IPS DF 19.7 (cell line): Measurements from ENCODE around the gene VPS54.
A peak's percentile ranks its signal among the peaks of the same experiment; 100 is the strongest.
"Not testable (repeated sequence)": the region's sequence is repeated elsewhere in the genome, so short reads cannot be mapped to it uniquely, and the experiment has no call there.

ENCODE experiments used
- DNase-seq: peaks from one replicate; pipeline ENCODE4 v3.0.0-alpha.2; 2013; ENCODE audit warnings: low read depth, low spot score

VPS54 gene

GRCh38 chr2:63874204-63875130, 144.8 kb downstream of the VPS54 start:
- no peak for DNase-seq

DNA sequence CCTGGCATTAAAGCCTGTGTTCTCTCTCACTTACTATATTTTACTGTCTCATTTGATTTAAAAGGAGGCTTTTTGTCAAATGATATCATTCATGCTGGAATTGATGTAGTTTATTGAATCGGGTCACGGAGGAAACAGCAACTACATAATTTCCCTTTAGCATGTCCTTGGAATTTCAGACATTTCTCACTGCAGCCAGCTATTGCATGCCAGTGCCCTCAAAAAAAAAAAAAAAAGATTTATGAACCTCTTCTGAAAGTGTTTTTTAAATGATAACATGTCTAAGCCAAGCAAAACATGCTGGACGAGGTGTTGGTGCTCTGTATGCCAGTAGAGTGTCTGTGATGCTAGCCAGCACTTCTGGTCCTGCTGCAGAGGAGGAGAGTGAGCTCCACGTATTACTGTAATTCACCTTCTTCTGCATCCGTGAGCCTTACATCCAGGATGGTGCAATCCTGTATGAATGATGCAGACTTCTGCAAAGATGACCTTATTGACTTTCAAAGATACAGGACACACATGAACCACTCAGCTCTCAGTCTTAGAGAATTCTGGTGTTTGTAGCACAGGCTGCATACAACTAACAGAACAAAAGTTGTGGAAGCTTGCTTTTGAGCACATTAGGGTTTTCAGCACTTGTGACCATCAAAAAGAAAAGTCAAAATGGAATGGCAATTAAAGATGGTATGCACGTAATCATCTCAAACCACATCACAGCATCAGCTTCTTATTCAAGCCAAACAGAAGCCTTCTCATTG, 146.5 kb downstream of the VPS54 start:
- DNase-seq, result no peak

GRCh38 chr2:63871864-63872263, 147.4 kb downstream of the VPS54 start:
- no peak for DNase-seq

DNA sequence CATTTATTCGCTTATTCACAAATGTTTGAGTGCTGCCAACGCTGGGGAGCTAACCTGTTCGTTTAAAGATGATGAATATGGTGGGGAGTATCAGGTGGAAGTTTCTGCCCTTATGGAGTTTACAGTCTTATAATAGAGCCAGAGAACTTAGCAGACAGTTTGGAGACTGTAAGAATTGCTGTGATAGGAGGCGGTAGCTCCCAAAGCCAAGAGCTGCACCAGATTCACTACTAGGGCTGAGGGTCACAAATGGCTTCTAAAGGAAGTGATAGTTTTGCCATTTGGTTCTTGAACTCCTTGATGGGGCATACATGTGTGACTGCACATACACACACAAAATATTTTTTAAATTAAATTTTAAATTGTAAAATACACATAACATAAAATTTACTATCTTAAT, 148.5 kb downstream of the VPS54 start:
- DNase-seq, result no peak

GRCh38 chr2:63866009-63866709, 153.1 kb downstream of the VPS54 start:
- DNase-seq, result no peak

DNA sequence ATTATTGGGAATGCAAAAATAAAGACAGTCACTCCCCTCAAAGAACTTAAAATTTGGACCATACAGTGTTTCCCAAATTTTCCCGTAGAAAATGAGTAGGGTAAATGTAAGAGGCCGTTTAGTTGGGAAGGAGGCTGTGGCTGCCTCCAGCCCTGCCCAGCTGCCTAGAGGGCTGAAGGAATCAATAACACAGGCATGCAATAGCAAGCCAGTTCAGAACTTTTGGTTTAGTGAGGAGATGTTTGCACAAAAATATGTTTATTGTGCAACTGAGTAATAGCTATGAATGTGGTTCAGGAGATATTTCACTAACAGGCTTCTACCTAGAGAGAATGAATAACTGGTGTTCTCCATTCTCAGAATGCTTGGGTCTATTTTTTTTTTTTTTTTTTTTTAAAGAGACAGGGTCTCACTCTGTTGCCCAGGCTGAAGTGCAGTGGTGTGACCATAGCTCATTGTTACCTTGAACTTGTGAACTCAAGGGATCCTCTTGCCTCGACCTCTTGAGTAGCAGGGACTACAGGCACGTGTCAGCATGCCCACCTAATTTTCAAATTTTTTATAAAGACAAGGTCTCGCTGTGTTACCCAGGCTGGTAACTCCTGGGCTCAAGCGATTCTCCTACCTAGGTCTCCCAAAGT, 153.9 kb downstream of the VPS54 start:
- DNase-seq, result no peak

DNA sequence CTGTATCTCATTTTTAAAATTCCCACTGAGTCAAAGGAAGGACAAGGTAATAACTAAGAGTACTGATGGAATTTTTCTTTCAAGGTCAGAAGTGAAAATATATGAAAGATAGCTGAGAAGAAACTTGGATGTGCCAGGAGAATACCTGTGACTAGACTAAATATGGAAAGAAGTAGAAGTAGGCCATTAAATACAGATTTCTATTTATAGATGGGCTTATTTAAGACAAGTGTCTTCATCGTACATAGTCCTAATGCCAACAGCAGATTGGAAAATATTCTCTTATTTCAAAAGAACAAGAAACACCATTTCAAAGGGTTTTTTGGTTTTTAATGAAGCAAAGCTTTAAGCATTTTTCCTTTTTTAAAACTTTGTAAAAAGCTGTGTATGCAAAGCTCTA, 155.5 kb downstream of the VPS54 start:
- DNase-seq, result no peak

DNA sequence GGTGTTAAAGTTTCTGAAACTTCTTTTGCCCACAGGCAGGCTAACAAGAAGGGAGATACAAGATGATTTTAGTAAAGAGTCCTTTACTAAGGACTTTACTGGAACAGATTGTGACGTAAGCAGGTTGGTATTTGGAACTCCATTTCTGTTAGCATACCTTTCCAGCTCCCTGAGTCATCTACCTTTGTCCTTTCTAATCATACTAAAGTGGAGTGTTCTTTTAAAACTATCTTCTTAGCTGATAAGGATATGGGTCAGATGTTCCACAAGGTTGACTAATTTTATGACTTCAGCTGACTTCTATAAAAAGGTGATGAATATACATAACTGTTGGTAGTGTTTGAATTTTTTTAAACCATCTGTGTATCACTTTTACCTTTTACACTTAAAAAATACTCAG, 156.4 kb downstream of the VPS54 start:
- DNase-seq, result no peak

- no peak for DNase-seq
Observed at GRCh38 chr2:63861220-63861822, 157.9 kb downstream of the VPS54 start.

DNA sequence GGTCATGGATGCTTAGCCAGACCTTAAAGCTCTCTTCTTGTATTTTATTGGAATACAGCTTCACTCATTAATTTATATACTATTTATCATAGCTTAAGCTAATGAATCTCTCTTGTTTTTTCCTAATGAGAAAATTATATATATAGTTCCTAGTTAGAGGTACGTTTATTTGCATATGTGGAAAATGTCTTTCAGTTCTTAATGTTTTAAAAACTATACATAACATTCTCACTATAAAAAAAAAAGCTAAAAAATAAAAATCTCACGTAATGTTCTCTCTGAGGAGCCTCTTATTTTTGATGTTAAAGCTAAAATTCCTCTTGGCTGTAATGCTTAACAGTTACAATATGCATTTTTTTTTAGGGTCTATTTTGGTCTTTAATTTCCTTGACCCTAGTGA, 160.9 kb downstream of the VPS54 start:
- DNase-seq, result no peak

DNA sequence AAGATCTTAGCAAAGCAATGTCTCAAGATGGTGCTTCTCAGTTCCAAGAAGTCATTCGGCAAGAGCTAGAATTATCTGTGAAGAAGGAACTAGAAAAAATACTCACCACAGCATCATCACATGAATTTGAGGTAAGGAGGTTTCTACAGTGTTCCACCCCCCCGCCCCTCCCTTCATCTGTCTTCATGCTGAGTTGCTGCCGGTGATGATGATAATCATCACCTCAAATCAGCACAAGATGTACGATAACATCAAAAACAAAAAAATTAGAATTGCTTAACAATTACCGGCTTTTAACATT, 163.0 kb downstream of the VPS54 start:
- no peak for DNase-seq

DNA sequence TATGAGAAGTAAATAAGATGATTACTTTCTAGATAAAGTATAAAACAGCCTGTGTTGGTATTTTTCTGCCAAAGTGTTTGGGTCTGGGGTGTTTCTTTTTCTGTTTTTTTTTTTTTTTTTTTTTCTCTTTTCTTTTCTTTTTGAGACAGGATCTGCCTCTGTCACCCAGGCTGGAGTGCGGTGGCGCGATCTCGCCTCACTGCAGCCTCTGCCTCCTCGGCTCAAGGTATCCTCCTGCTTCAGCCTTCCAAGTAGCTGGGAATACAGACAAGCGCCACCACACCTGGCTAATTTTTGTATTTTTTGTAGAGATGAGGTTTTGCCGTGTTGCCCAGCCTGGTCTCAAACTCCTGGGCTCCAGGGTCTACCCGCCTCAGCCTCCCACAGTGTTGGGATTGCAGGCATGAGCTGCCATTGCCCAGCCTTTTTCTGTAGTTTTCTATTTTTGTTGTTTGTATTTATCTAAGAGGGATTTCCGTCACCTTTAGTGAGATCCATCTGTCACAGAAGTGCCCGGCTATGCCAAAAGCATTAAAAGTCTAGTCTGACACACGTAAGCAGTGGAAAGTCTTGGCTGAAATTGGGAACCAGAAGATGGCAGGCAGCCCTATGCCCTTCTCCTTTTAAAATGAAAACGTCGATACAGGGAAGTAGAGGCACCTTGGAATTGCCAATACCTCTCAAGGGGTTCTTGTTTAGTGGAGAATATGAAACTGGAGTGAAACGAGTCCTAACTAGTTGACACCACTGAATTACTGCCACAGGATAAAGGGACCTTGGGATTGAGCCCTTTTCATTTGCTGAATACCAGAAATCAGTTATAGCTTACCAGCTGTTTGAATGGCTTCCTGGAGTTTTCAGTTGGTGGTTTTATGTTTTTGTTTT, 163.6 kb downstream of the VPS54 start:
- DNase-seq, result no peak

- no peak for DNase-seq
Observed at GRCh38 chr2:63853527-63854310, 165.5 kb downstream of the VPS54 start.

DNA sequence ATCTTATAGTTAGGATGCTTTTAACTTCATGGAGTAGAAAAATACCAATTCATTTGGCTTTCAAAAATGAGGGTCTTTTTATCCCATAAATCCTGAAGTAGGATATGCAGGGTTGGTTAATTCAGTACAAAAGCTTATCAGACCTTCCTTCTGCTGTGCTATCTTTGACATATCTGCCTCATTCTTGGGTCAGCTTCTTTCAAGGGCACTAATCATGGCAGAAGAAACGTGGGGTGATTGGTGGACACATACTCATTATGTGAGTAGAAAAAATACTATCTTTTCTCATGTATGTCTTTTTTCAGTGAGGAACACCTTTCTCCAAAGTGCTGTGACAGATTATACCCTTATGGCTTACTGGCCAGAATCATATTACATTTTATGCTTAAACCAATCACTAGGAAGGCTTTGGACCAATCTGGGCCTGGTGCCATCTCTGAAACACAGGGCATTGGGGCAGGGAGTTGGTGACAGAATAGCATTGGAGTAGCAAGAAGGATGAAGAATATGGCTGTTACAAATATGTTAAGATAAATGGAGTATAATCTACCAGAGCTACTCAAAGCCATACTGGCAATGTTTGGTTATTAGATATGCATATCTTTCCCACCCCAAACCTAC, 167.4 kb downstream of the VPS54 start:
- no peak for DNase-seq

GRCh38 chr2:63850649-63851048, 168.6 kb downstream of the VPS54 start:
- no peak for DNase-seq

GRCh38 chr2:63850204-63850571, 169.0 kb downstream of the VPS54 start:
- no peak for DNase-seq

DNA sequence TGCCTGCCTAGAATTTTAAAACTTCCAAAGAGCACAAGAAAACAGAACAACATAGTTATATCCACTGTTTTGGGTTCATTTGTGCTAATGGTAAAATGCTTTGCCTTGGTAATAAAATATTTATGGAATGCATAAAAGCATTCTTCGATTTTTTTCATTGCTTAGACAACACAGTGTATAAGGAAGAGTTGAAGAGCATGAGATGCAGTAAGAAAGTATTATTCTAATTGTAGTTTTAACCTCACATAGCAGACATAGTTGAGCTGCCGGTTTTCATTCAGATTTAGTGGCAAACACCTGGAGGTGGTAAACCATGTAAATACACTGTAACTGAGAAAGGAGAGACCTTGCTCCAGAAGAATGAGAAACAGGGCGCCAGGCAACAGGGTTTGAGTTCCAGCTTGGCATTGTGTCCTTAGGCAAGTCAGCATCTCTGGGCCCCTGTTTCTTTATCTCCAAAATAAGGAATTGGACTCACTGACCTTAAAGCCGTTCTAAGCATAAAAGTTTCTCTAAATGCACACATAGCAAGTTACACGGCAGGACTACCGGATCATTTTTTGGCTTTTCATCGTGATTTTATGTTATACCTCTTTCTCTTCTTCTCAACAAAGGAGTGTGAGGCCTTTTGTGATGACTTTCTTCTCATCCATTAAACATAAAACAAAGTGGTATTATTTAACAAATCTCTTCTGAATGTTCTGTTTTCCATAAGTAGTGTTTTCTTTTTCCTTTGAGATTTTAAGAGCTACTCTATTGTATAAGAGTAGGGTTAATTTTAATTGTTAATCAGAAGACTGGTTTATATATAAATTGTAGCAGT, 169.6 kb downstream of the VPS54 start:
- peak; percentile 61 for DNase-seq

- DNase-seq, result not testable (repeated sequence)
Observed at GRCh38 chr2:63847571-63847970, 171.7 kb downstream of the VPS54 start.
